Adrenal gland (tissue), 12 donors: Measurements from ENCODE around the gene RARB. TPM values are rescaled to one million over a fixed set of nuclear protein-coding genes. Genes with fewer than 3 reads are reported as not detected.

Experiments used
- DNase-seq, 7 donors: peaks; one replicate each; pipeline ENCODE4 v3.0.0-alpha.2; 2019 to 2020
- H3K27ac ChIP-seq, 5 donors: fragments of 200-600 bp; sonication (generic) in 4 of 5; 1 replicate in 3 of 5; 2 replicates in 2 of 5; pipeline versions ENCODE4 v1.5.1 to v1.8.0; 2016 to 2020; ENCODE audit warnings: mild to moderate bottlenecking in 1 of 5
- H3K27me3 ChIP-seq: fragments of 200-600 bp; 2 replicates; pipeline ENCODE4 v1.8.0; 2021
- H3K36me3 ChIP-seq, 2 donors: fragments of 200-600 bp; replicated peaks in 1 of 2; 1 replicate in 1 of 2; 2 replicates in 1 of 2; pipeline versions ENCODE4 v1.5.1 to v1.8.0; 2018 to 2022
- H3K4me1 ChIP-seq, 2 donors: fragments of 200-600 bp; replicated peaks in 1 of 2; 1 replicate in 1 of 2; 2 replicates in 1 of 2; pipeline versions ENCODE4 v1.5.1 to v1.8.0; 2018 to 2021
- H3K4me3 ChIP-seq, 4 donors: fragments of 200-600 bp; sonication (generic) in 3 of 4; one replicate each; pipeline ENCODE4 v1.5.1; 2016 to 2018
- H3K9me3 ChIP-seq, 3 donors: fragments of 200-600 bp; sonication (generic) in 1 of 3; replicated peaks in 1 of 3; 1 replicate in 2 of 3; 2 replicates in 1 of 3; pipeline versions ENCODE4 v1.5.1 to v1.8.0; 2016 to 2021
- POLR2A ChIP-seq, 2 donors: fragments of 450-650 bp; IDR thresholded peaks; one replicate each; pipeline ENCODE4 v1.6.1; 2017; ENCODE audit warnings: antibody characterized with exemption in 2 of 2, mild to moderate bottlenecking in 2 of 2, moderate library complexity in 1 of 2
- WGBS, 4 donors: extraction: QIAGEN DNeasy Blood & Tissue Kit in 2 of 4; methylation state at CpG; one replicate each; pipeline versions ENCODE4 v1.1.5 to v1.1.7; 2013 to 2017; 5-methylcytosine and 5-hydroxymethylcytosine counted together
- intact Hi-C, 2 donors: fragments of 100-400 bp; cut with DNase I; formaldehyde crosslinking; loops; one replicate each; pipeline versions ENCODE4 v1.14.1 to v1.15.0; 2022 to 2023
- polyA plus RNA-seq, 3 donors: library from polyadenylated mRNA; stranded (reverse); fragments of 200-250 nt in 2 of 3; fragments of 350-450 nt in 1 of 3; fragmentation: Illumina TruSeq in 1 of 3; extraction: RNeasy Lipid Tissue Mini Kit (QIAGEN cat#74804) in 1 of 3; gene quantifications; one replicate each; pipeline ENCODE4 v1.2.3, GENCODE V29; 2013 to 2014
- total RNA-seq, 9 donors: library from RNA; depleted of rRNA in 4 of 9; stranded (reverse); fragments of >200 nt in 4 of 9; fragments of 120-200 nt in 1 of 9; fragmentation: NEBNext Ultra II Directional in 1 of 9; extraction: Animal tissue kit (Norgen Biotek cat#: 25700) in 1 of 9; gene quantifications; one replicate each; pipeline versions ENCODE4 v1.1.0 to v1.2.4, GENCODE V29; 2013 to 2023
- TF ChIP-seq, protein P1 (sequence below), 6 experiments: fragments of 450-650 bp in 4 of 6; fragments of 200-600 bp in 2 of 6; sonication (generic) in 1 of 6; IDR thresholded peaks; 1 replicate in 5 of 6; 2 replicates in 1 of 6; pipeline versions ENCODE4 v1.5.1 to v1.8.0; 2016 to 2021; ENCODE audit warnings: antibody characterized with exemption in 6 of 6, mild to moderate bottlenecking in 2 of 6, moderate library complexity in 1 of 6
- donor health status: healthy with polysubstance abuse.
- donor health status: Bipolar disorder and iron deficiency.
- donor health status: DM: yes; HTN: yes; CAD: no.
- donor health status: DM: no; HTN: no; CAD: no.
- donor health status: DM: no; HTN: no; CAD: no.
- donor health status: DM: yes; HTN: yes; CAD: no.

RARB gene
- total and polyA plus RNA-seq, 12 donors, result 1.7 to 23.3 (median 9.7) TPM

DNA sequence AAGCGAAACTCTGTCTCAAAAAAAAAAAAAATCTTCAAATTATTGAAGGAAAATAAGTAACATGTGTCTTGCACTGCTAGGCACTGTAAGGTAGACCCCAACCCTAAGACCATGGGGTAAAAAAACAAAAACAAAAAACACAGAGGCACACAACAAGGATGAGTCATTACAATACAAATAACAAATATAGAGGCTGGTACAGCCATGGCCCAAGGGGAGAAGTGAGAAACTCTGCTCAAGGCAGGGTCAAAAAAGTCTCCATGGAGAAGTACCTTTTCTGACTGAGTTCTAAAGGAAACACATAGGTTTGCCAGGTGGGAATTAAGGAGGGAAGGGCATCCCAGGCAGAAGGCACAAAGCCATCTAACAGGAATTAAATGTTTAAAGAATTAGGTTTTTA, 182.1 kb downstream of the RARB start:
- WGBS, 4 donors, result 90 to 97% (median 94%) methylated on average over 1 of the region's 1 CpG
- peaks cover 3 to 71% of the 10 kb centered on the region in 2 donors for H3K36me3 ChIP-seq
- TF ChIP-seq, protein P1, sequence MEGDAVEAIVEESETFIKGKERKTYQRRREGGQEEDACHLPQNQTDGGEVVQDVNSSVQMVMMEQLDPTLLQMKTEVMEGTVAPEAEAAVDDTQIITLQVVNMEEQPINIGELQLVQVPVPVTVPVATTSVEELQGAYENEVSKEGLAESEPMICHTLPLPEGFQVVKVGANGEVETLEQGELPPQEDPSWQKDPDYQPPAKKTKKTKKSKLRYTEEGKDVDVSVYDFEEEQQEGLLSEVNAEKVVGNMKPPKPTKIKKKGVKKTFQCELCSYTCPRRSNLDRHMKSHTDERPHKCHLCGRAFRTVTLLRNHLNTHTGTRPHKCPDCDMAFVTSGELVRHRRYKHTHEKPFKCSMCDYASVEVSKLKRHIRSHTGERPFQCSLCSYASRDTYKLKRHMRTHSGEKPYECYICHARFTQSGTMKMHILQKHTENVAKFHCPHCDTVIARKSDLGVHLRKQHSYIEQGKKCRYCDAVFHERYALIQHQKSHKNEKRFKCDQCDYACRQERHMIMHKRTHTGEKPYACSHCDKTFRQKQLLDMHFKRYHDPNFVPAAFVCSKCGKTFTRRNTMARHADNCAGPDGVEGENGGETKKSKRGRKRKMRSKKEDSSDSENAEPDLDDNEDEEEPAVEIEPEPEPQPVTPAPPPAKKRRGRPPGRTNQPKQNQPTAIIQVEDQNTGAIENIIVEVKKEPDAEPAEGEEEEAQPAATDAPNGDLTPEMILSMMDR (IDR thresholded peaks at IDR 0.05), result no peak
- TF ChIP-seq POLR2A (IDR thresholded peaks at IDR 0.05), result no peak

DNA sequence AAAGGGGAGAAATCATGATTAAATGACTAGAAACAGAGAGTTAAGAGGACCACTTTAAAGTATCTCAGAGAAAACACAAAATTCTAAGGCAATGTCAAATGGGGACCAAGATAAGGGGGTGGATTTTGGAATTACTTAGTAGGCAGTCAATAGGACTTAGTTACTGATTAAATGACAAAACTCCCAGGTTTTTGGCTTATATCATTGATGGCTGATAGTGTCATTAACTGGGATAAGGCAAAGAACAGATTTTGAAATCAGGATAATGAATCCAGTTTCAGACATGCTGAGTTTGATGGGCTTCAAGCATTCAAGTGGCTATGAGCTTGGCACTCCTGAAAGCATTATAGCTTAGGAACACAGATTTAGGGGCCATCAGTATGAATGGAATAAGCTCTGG, 182.7 kb downstream of the RARB start:
- Histone ChIP-seq H3K9me3 (no peaks in the 10 kb centered on the region), H3K4me1 (no peaks in the 10 kb centered on the region), H3K36me3 (peaks cover 3 to 76% of the 10 kb centered on the region in 2 donors), H3K27ac (no peak overlapping the region), H3K27me3 (no peaks in the 10 kb centered on the region), H3K4me3 (no peak overlapping the region)
- intact Hi-C loops, result no loop called here
- no peak for DNase-seq
- TF ChIP-seq POLR2A (IDR thresholded peaks at IDR 0.05), result no peak
- TF ChIP-seq, protein P1 (IDR thresholded peaks at IDR 0.05), result no peak

More for the DNA sequence above, 182.1 kb downstream of the RARB start:
- DNase-seq, result no peak
- Histone ChIP-seq H3K27me3 (no peaks in the 10 kb centered on the region), H3K4me3 (no peak overlapping the region), H3K27ac (no peak overlapping the region), H3K4me1 (no peaks in the 10 kb centered on the region), H3K9me3 (no peaks in the 10 kb centered on the region)
- intact Hi-C loops, result no loop called here

DNA sequence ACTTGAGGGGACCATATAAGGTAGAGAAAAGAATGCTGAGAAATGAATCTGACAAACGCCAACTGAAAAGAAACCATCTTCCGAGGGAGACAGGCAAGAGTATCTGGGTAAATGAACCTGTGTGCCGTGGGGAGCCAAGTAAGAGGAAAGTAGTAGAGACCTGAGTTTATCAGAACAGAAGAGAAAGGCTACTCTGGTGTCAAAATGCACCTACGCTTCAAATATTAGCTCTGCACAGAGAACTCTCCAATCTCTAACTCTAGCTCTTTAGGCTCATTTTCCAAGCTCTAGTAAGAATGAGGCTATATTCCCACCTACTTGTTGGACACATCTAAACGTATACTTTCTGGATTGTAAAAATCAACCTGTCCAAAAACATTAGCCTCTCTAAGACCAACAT, 183.1 kb downstream of the RARB start:
- WGBS, 4 donors, result 94 to 99% (median 96%) methylated on average over 5 of the region's 5 CpGs
- Histone ChIP-seq H3K36me3 (peaks cover 3 to 76% of the 10 kb centered on the region in 2 donors), H3K4me3 (no peak overlapping the region), H3K4me1 (no peaks in the 10 kb centered on the region), H3K9me3 (no peaks in the 10 kb centered on the region), H3K27ac (no peak overlapping the region), H3K27me3 (no peaks in the 10 kb centered on the region)
- TF ChIP-seq, protein P1 (IDR thresholded peaks at IDR 0.05), result no peak
- TF ChIP-seq POLR2A (IDR thresholded peaks at IDR 0.05), result no peak
- intact Hi-C loops, result no loop called here
- no peak for DNase-seq

DNA sequence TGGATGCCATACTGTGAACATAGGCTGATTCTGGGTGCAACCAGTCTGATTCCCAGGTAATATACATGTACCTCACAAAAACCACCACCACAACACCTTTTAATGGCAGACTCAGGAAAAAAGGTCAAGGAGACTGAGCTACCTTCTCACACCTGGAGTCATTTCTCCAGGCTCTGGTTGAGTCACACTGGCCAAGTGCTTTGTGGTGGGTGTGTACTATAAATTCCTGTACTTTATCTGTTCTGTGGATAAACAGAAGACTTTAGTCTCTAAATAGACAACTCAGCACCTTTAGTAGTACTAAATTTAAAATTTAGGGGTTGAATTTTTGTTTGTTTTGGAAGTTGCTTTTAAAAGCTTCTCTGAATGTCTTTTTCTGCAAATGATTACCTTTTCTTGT, 190.0 kb downstream of the RARB start:
- H3K27me3 ChIP-seq, result no peaks in the 10 kb centered on the region
- peaks cover 0 to 30% of the 10 kb centered on the region in 2 donors for H3K36me3 ChIP-seq
- H3K9me3 ChIP-seq, result no peaks in the 10 kb centered on the region
- no peaks in the 10 kb centered on the region for H3K4me1 ChIP-seq
- TF ChIP-seq POLR2A (IDR thresholded peaks at IDR 0.05), result no peak
- TF ChIP-seq, protein P1 (IDR thresholded peaks at IDR 0.05), result no peak
- no peak overlapping the region for H3K27ac ChIP-seq
- H3K4me3 ChIP-seq, result no peak overlapping the region
- intact Hi-C loops, result no loop called here
- no peak for DNase-seq
